A549 treated with CpdA at 1 μM for 4 hours (cell line): ENCODE results near the gene RAD9A. TPM values are rescaled to one million over a fixed set of nuclear protein-coding genes. Genes with fewer than 3 reads are reported as not detected.

Experiments
- total RNA-seq: library from RNA; stranded (reverse); fragments of 200-300 nt; extraction: Qiagen RNA extraction; gene quantifications from 5 replicates; pipeline ENCODE4 v1.2.3, GENCODE V29; 2022; ENCODE audit warnings: low read depth

Gene RAD9A
- total RNA-seq: 24.4 to 39.1 TPM (median 35.9 TPM) in 5 replicates

GRCh38 chr11:67391304-67392182 lies at the start of gene RAD9A:
TSS of gene RAD9A (plus strand) at chr11:67391986. CDS start at chr11:67392045, 59 bp downstream.

GRCh38 chr11:67353317-67354074 lies 38.3 kb upstream of the RAD9A start, which contains the start of gene POLD4:
TSS of gene POLD4 (minus strand) at chr11:67353546. CDS start at chr11:67353399, 147 bp downstream.

GRCh38 chr11:67372993-67373647 lies 18.7 kb upstream of the RAD9A start, which contains the start of gene CLCF1:
TSS of gene CLCF1 (minus strand) at chr11:67373598. CDS start at chr11:67373539, 59 bp downstream.

GRCh38 chr11:67401495-67402191 lies 9.9 kb downstream of the RAD9A start, which contains the start of gene PPP1CA:
TSS of gene PPP1CA (minus strand) at chr11:67401858. CDS start at chr11:67401782, 76 bp downstream.

GRCh38 chr11:67415501-67416304 lies 23.9 kb downstream of the RAD9A start, which contains the start of gene CARNS1:
TSS of gene CARNS1 (plus strand) at chr11:67415678. CDS start at chr11:67416200, 522 bp downstream.

GRCh38 chr11:67428052-67429001 lies 36.5 kb downstream of the RAD9A start, which contains the start of gene RPS6KB2:
TSS of gene RPS6KB2 (plus strand) at chr11:67428494. CDS start at chr11:67428546, 52 bp downstream.

GRCh38 chr11:67437082-67437808 lies 45.5 kb downstream of the RAD9A start, which contains the start of gene PTPRCAP:
TSS of gene PTPRCAP (minus strand) at chr11:67437682. CDS start at chr11:67437619, 63 bp downstream.

Other genes starting within 250 kb of the RAD9A start
- 25.9 to 40.4 TPM (median 37.5 TPM) in 5 replicates for gene GRK2, start 125.5 kb upstream of the RAD9A start, total RNA-seq
- gene ANKRD13D, start 102.7 kb upstream of the RAD9A start, total RNA-seq: 20.0 to 29.6 TPM (median 25.1 TPM) in 5 replicates
- 16.1 to 33.6 TPM (median 21.4 TPM) in 5 replicates for gene SSH3, start 88.5 kb upstream of the RAD9A start, total RNA-seq
- gene POLD4, start 38.4 kb upstream of the RAD9A start, total RNA-seq: 201 to 271 TPM (median 246 TPM) in 5 replicates
- 43.7 to 49.7 TPM (median 44.6 TPM) in 5 replicates for gene CLCF1, start 18.4 kb upstream of the RAD9A start, total RNA-seq
- gene PPP1CA, start 9.9 kb downstream of the RAD9A start, total RNA-seq: 272 to 298 TPM (median 294 TPM) in 5 replicates
- gene TBC1D10C, start 12.1 kb downstream of the RAD9A start, total RNA-seq: 0.07 to 0.22 TPM in 2 of 5 replicates, not detected in the others
- gene CARNS1, start 23.7 kb downstream of the RAD9A start, total RNA-seq: 0.12 to 0.24 TPM (median 0.16 TPM) in 5 replicates
- gene RPS6KB2, start 36.5 kb downstream of the RAD9A start, total RNA-seq: 38.4 to 52.4 TPM (median 50.5 TPM) in 5 replicates
- gene PTPRCAP, start 45.7 kb downstream of the RAD9A start, total RNA-seq: 0.20 to 0.50 TPM (median 0.36 TPM) in 4 of 5 replicates, not detected in the other
- 47.7 to 60.2 TPM (median 56.9 TPM) in 5 replicates for gene CORO1B, start 51.5 kb downstream of the RAD9A start, total RNA-seq
- not detected in 5 replicates for gene GPR152, start 60.7 kb downstream of the RAD9A start, total RNA-seq
- gene CABP4, start 63.4 kb downstream of the RAD9A start, total RNA-seq: not detected in 5 replicates
- gene TMEM134, start 77.3 kb downstream of the RAD9A start, total RNA-seq: 42.5 to 61.2 TPM (median 52.1 TPM) in 5 replicates
- 44.1 to 54.3 TPM (median 48.7 TPM) in 5 replicates for gene AIP, start 91.0 kb downstream of the RAD9A start, total RNA-seq
- gene PITPNM1, start 113.4 kb downstream of the RAD9A start, total RNA-seq: 41.1 to 63.5 TPM (median 53.4 TPM) in 5 replicates
- gene CDK2AP2, start 116.2 kb downstream of the RAD9A start, total RNA-seq: 70.1 to 119 TPM (median 105 TPM) in 5 replicates
- gene CABP2, start 131.5 kb downstream of the RAD9A start, total RNA-seq: not detected in 5 replicates
- 1,398 to 1,764 TPM (median 1,658 TPM) in 5 replicates for gene GSTP1, start 191.8 kb downstream of the RAD9A start, total RNA-seq
- gene NDUFV1, start 214.9 kb downstream of the RAD9A start, total RNA-seq: 138 to 149 TPM (median 148 TPM) in 5 replicates
- 6.3 to 14.4 TPM (median 12.4 TPM) in 5 replicates for gene NUDT8, start 238.0 kb downstream of the RAD9A start, total RNA-seq
- gene TBX10, start 247.8 kb downstream of the RAD9A start, total RNA-seq: not detected in 5 replicates